Measurements from ENCODE around the gene SCAMP2. TPM values are rescaled to one million over a fixed set of nuclear protein-coding genes. Genes with fewer than 3 reads are reported as not detected.

Gene SCAMP2
- total RNA-seq, 1 experiment from 2014 or later, result 50.2 TPM

DNA sequence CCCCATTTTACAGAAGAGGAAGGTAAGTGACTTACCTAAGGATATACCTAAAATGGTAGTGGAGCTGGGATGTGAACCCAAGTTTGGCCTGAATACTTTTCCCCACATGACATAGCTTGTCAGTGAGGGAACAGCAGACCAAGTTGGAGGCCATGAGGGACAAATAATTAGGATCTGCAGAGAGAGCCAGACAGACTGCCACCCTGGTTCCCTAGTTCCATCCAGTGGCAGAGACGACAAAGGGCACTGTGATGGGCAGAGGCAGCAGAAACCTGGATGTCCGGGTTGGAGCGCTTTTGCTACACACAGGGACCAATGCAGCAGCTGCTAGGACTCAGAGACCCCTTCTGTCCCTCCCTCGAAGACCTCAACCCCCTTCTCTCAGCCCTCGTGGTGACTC lies 45.6 kb downstream of the SCAMP2 start:
- DNase-seq, result no peak
- Mint-ChIP-seq H3K27me3 (ENCODE audit: low read depth) (peaks cover 68% of the 10 kb centered on the region), H3K36me3 (ENCODE audit: insufficient read depth in 1 of 3, low read depth in 3 of 3) (no peaks in the 10 kb centered on the region), H3K9me3 (no peaks in the 10 kb centered on the region), H3K4me1 (peaks cover 4 to 29% of the 10 kb centered on the region in 2 experiments; a peak in 3 of 4 replicates), H3K27ac (no peak overlapping the region), H3K4me3 (no peak overlapping the region)
- no peak overlapping the region for H2BK15ac ChIP-seq (ENCODE audit: low read depth, low read length)
- no peak overlapping the region for H3K23ac ChIP-seq (ENCODE audit: insufficient read length, low read depth, low read length)
- no peak overlapping the region for H2AFZ ChIP-seq (ENCODE audit: low read length)
- H2BK20ac ChIP-seq (ENCODE audit: low read depth, low read length, poor library complexity, severe bottlenecking), result no peak overlapping the region
- peaks cover 10% of the 10 kb centered on the region; the same call in 1 of the 2 replicates for H3K27me3 ChIP-seq (ENCODE audit: insufficient read depth, low read length)
- no peak overlapping the region for H4K5ac ChIP-seq (ENCODE audit: insufficient read length, low read depth, low read length)
- H3K4me1 ChIP-seq (ENCODE audit: insufficient read depth, low read length), result no peaks in the 10 kb centered on the region
- H3K23me2 ChIP-seq (ENCODE audit: insufficient read length, low read depth, low read length, poor library complexity, severe bottlenecking), result no peaks in the 10 kb centered on the region
- H3K4me2 ChIP-seq (ENCODE audit: insufficient read depth, insufficient read length, low read length), result no peak overlapping the region
- no CpG with 5 or more reads among the region's 5 CpGs for WGBS (ENCODE audit: extremely low coverage, insufficient read length, low lambda C conversion rate)
- no peak overlapping the region for H3K9ac ChIP-seq (ENCODE audit: extremely low read depth, insufficient read length, low read length)
- no peak overlapping the region for H3K27ac ChIP-seq (ENCODE audit: insufficient read length, low read depth, low read length)
- no peak overlapping the region for H2BK12ac ChIP-seq (ENCODE audit: insufficient read length, low read depth, low read length)
- H4K20me1 ChIP-seq (ENCODE audit: control insufficient read depth, insufficient read depth, insufficient read length), result no peaks in the 10 kb centered on the region
- TF ChIP-seq, protein P1, sequence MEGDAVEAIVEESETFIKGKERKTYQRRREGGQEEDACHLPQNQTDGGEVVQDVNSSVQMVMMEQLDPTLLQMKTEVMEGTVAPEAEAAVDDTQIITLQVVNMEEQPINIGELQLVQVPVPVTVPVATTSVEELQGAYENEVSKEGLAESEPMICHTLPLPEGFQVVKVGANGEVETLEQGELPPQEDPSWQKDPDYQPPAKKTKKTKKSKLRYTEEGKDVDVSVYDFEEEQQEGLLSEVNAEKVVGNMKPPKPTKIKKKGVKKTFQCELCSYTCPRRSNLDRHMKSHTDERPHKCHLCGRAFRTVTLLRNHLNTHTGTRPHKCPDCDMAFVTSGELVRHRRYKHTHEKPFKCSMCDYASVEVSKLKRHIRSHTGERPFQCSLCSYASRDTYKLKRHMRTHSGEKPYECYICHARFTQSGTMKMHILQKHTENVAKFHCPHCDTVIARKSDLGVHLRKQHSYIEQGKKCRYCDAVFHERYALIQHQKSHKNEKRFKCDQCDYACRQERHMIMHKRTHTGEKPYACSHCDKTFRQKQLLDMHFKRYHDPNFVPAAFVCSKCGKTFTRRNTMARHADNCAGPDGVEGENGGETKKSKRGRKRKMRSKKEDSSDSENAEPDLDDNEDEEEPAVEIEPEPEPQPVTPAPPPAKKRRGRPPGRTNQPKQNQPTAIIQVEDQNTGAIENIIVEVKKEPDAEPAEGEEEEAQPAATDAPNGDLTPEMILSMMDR (conservative IDR thresholded peaks at IDR 0.05), result no peak
- H2BK5ac ChIP-seq (ENCODE audit: insufficient read length, low read length), result no peak overlapping the region
- H2BK120ac ChIP-seq (ENCODE audit: low read depth, low read length, poor library complexity, severe bottlenecking), result no peak overlapping the region
- no peak overlapping the region for H3K18ac ChIP-seq (ENCODE audit: insufficient read length, low read depth, low read length)
- no peaks in the 10 kb centered on the region for H3K9me3 ChIP-seq (ENCODE audit: control insufficient read depth, low read depth, low read length)
- H3K56ac ChIP-seq (ENCODE audit: insufficient read length, low read depth, low read length), result no peak overlapping the region
- H2AK5ac ChIP-seq (ENCODE audit: insufficient read length, low read length), result no peak overlapping the region
- no peaks in the 10 kb centered on the region for H3K79me1 ChIP-seq (ENCODE audit: insufficient read depth, low read depth, low read length, poor library complexity, severe bottlenecking)
- H3K79me2 ChIP-seq (ENCODE audit: insufficient read depth, low read length), result no peaks in the 10 kb centered on the region
- no peak overlapping the region for H3T11ph ChIP-seq (ENCODE audit: low read length)
- H3K4ac ChIP-seq (ENCODE audit: low read depth, low read length), result no peak overlapping the region
- no peak overlapping the region for H4K91ac ChIP-seq (ENCODE audit: insufficient read length, low read depth, low read length)
- no peak overlapping the region for H3K14ac ChIP-seq (ENCODE audit: insufficient read depth, low read length)
- no peak overlapping the region for H4K8ac ChIP-seq (replicated peaks; ENCODE audit: insufficient read length, low read depth, low read length)
